WTC11 (cell line): ENCODE measurements around the gene SLC9C1. TPM values are rescaled to one million over a fixed set of nuclear protein-coding genes. Genes with fewer than 3 reads are reported as not detected.
A peak's percentile ranks its signal among the peaks of the same experiment; 100 is the strongest.

ENCODE experiments used
- ATAC-seq: fragments of 200-7000 bp; cut with Tn5 transposase; 2 replicates; pipeline ENCODE4 v1.10.0; 2021; ENCODE audit warnings: mild to moderate bottlenecking, moderate library complexity
- CTCF ChIA-PET: fragments of 300-600 bp; sonication (Branson Sonifier 250); formaldehyde crosslinking; loops from one replicate; lab custom pipeline; 2021; ENCODE audit warnings: antibody characterized with exemption; lab: Charles Lee
- POLR2A ChIA-PET: fragments of 350-600 bp; sonication (Branson Sonifier 250); formaldehyde crosslinking; loops from one replicate; lab custom pipeline; 2021; ENCODE audit warnings: antibody characterized with exemption; lab: Charles Lee
- DNase-seq: peaks from one replicate; pipeline ENCODE4 v3.0.0; 2021; ENCODE audit warnings: low spot score
- H3K27ac Mint-ChIP-seq: 2 replicates; pipeline ENCODE4 v1.8.0; 2021; ENCODE audit warnings: mixed read lengths
- H3K27me3 Mint-ChIP-seq: 2 replicates; pipeline ENCODE4 v1.8.0; 2021; ENCODE audit warnings: low read depth, mild to moderate bottlenecking, moderate library complexity, mixed read lengths
- H3K36me3 Mint-ChIP-seq: 2 replicates; pipeline ENCODE4 v1.8.0; 2021; ENCODE audit warnings: mixed read lengths
- H3K4me1 Mint-ChIP-seq: 2 replicates; pipeline ENCODE4 v1.8.0; 2022; ENCODE audit warnings: mixed read lengths
- H3K4me3 Mint-ChIP-seq: 2 replicates; pipeline ENCODE4 v1.8.0; 2021; ENCODE audit warnings: mild to moderate bottlenecking, moderate library complexity, mixed read lengths
- H3K9me3 Mint-ChIP-seq: 2 replicates; pipeline ENCODE4 v1.8.0; 2021; ENCODE audit warnings: mixed read lengths
- AFF4 ChIP-seq: sonication (generic); formaldehyde crosslinking; IDR thresholded peaks from 2 replicates; pipeline ENCODE4 v1.8.1; 2023; ENCODE audit warnings: mild to moderate bottlenecking, missing genetic modification reagents, borderline replicate concordance
- ATF6 ChIP-seq: sonication (generic); formaldehyde crosslinking; IDR thresholded peaks from 2 replicates; pipeline ENCODE4 v1.8.1; 2023; ENCODE audit warnings: mild to moderate bottlenecking, missing genetic modification reagents
- CREB1 ChIP-seq: sonication (generic); formaldehyde crosslinking; IDR thresholded peaks from 2 replicates; pipeline ENCODE4 v1.8.0; 2023; ENCODE audit warnings: mild to moderate bottlenecking, missing genetic modification reagents
- E2F4 ChIP-seq: sonication (generic); formaldehyde crosslinking; IDR thresholded peaks from 2 replicates; pipeline ENCODE4 v1.8.1; 2022; ENCODE audit warnings: low read depth, mild to moderate bottlenecking, moderate library complexity, missing genetic modification reagents, borderline replicate concordance
- FOXP1 ChIP-seq: sonication (generic); formaldehyde crosslinking; IDR thresholded peaks from 2 replicates; pipeline ENCODE4 v1.8.0; 2022; ENCODE audit warnings: missing genetic modification reagents, mild to moderate bottlenecking, moderate library complexity, borderline replicate concordance
- GRHL2 ChIP-seq: fragments of 250-450 bp; sonication (Bioruptor Pico); IDR thresholded peaks from 2 replicates; pipeline ENCODE4 v1.8.0; 2022; ENCODE audit warnings: mild to moderate bottlenecking, moderate library complexity; ENCODE audit not compliant: insufficient replicate concordance, severe bottlenecking
- MAX ChIP-seq: sonication (generic); formaldehyde crosslinking; IDR thresholded peaks from 2 replicates; pipeline ENCODE4 v1.8.0; 2022; ENCODE audit warnings: mild to moderate bottlenecking, missing genetic modification reagents
- NR1H2 ChIP-seq: sonication (generic); formaldehyde crosslinking; IDR thresholded peaks from 2 replicates; pipeline ENCODE4 v1.9.0; 2021; ENCODE audit warnings: mild to moderate bottlenecking, moderate library complexity, missing genetic modification reagents
- SMAD3 ChIP-seq: sonication (generic); formaldehyde crosslinking; IDR thresholded peaks from 2 replicates; pipeline ENCODE4 v1.8.0; 2022; ENCODE audit warnings: missing genetic modification reagents, mild to moderate bottlenecking, borderline replicate concordance
- ZNF138 ChIP-seq: sonication (generic); formaldehyde crosslinking; conservative IDR thresholded peaks from 2 replicates; pipeline ENCODE4 v1.8.1; 2022; ENCODE audit warnings: mild to moderate bottlenecking, moderate library complexity, missing genetic modification reagents
- ZNF232 ChIP-seq: sonication (generic); formaldehyde crosslinking; IDR thresholded peaks from 2 replicates; pipeline ENCODE4 v1.8.0; 2022; ENCODE audit warnings: mild to moderate bottlenecking, missing genetic modification reagents
- ZNF317 ChIP-seq: sonication (generic); formaldehyde crosslinking; IDR thresholded peaks from 2 replicates; pipeline ENCODE4 v1.8.1; 2023; ENCODE audit warnings: low read depth, mild to moderate bottlenecking, moderate library complexity, missing genetic modification reagents, borderline replicate concordance
- ZNF512 ChIP-seq: sonication (generic); formaldehyde crosslinking; IDR thresholded peaks from 2 replicates; pipeline ENCODE4 v1.8.1; 2022; ENCODE audit warnings: missing genetic modification reagents, borderline replicate concordance
- total RNA-seq: library from RNA; stranded (reverse); gene quantifications from 3 replicates; pipeline ENCODE4 v1.2.3, GENCODE V29; 2021

SLC9C1 gene
- total RNA-seq, 1 experiment from 2014 or later = 3.5 TPM

- TF ChIP-seq AFF4 (peak; percentile 45; the same call in 1 of the 2 replicates), NR1H2 (CRISPR knock-in tag) (no peak), GRHL2 (no peak), ZNF232 (CRISPR knock-in tag) (peak; percentile 28; the same call in 1 of the 2 replicates), ZNF138 (CRISPR knock-in tag) (no peak), SMAD3 (CRISPR knock-in tag) (no peak), E2F4 (CRISPR knock-in tag) (no peak), FOXP1 (no peak), MAX (peak; percentile 52)
- TF ChIP-seq, all 79 proteins: peak for 5
These were observed at the start of gene SLC9C1 (continued) for GRCh38 chr3:112293368-112294321.

- ATAC-seq (no peak), DNase-seq (no peak)
- peaks cover 58% of the 10 kb centered on the region for H3K4me1 Mint-ChIP-seq
- H3K27ac Mint-ChIP-seq = peak overlapping the region; percentile 91
- TF ChIP-seq ATF6 (CRISPR knock-in tag) (no peak), CREB1 (CRISPR knock-in tag) (no peak), ZNF512 (CRISPR knock-in tag) (no peak)
- TF ChIP-seq, all 79 proteins: peak for 0
- ChIA-PET CTCF (interaction anchor here (0.7 kb wide), 1 partner anchor 8 kb away, joined by 3 read pairs; the partner anchor contains the start of gene CD200), POLR2A (no interaction called here)
- Mint-ChIP-seq H3K9me3 (peaks cover 6% of the 10 kb centered on the region), H3K36me3 (peaks cover 62% of the 10 kb centered on the region), H3K4me3 (no peak overlapping the region), H3K27me3 (no peaks in the 10 kb centered on the region)
These were observed 47.4 kb upstream of the SLC9C1 start for GRCh38 chr3:112341386-112341785.

- no peak overlapping the region; the same call in 1 of the 2 replicates for H3K4me3 Mint-ChIP-seq
- H3K9me3 Mint-ChIP-seq = peaks cover 6% of the 10 kb centered on the region
- H3K27me3 Mint-ChIP-seq = no peaks in the 10 kb centered on the region
- ChIA-PET POLR2A (no interaction called here), CTCF (no interaction called here)
- ATAC-seq (no peak), DNase-seq (no peak)
- no peak for TF ChIP-seq ZNF317
- peaks cover 54% of the 10 kb centered on the region for H3K36me3 Mint-ChIP-seq
- peak overlapping the region; percentile 79 for H3K27ac Mint-ChIP-seq
- H3K4me1 Mint-ChIP-seq = peaks cover 73% of the 10 kb centered on the region
These were observed 45.6 kb upstream of the SLC9C1 start for GRCh38 chr3:112339609-112340008.
